ENCODE measurements around the gene ZNF318.

DNA sequence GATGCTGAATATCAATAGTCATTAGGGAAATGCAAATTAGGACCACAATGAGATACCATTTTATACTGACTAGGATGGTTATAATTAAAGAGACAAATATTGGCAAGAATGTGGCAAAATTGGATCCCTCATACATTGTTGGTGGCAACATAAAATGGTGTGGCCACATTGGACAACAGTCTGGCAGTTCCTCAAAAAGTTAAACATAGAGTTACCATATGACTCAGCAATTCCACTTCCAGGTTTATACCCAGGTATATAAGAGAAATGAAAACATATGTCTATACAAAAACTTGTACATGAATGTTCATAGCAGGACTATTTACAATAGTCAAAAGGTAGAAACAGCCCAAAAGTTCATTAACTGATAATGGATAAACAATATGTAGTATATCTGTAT, 58.8 kb downstream of the ZNF318 start:
- TF ChIP-seq, protein P1, sequence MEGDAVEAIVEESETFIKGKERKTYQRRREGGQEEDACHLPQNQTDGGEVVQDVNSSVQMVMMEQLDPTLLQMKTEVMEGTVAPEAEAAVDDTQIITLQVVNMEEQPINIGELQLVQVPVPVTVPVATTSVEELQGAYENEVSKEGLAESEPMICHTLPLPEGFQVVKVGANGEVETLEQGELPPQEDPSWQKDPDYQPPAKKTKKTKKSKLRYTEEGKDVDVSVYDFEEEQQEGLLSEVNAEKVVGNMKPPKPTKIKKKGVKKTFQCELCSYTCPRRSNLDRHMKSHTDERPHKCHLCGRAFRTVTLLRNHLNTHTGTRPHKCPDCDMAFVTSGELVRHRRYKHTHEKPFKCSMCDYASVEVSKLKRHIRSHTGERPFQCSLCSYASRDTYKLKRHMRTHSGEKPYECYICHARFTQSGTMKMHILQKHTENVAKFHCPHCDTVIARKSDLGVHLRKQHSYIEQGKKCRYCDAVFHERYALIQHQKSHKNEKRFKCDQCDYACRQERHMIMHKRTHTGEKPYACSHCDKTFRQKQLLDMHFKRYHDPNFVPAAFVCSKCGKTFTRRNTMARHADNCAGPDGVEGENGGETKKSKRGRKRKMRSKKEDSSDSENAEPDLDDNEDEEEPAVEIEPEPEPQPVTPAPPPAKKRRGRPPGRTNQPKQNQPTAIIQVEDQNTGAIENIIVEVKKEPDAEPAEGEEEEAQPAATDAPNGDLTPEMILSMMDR (IDR thresholded peaks at IDR 0.05; ENCODE audit: poor library complexity, severe bottlenecking), result no peak
- no peak for TF ChIP-seq TAF1 (IDR thresholded peaks at IDR 0.05; ENCODE audit: low read depth)
- TF ChIP-seq POLR2AphosphoS5 (IDR thresholded peaks at IDR 0.05), result no peak
- TF ChIP-seq EP300 (conservative IDR thresholded peaks at IDR 0.05; ENCODE audit: poor library complexity, severe bottlenecking), result no peak
- no peak for TF ChIP-seq RAD21 (conservative IDR thresholded peaks at IDR 0.05)
- TF ChIP-seq, protein P2, sequence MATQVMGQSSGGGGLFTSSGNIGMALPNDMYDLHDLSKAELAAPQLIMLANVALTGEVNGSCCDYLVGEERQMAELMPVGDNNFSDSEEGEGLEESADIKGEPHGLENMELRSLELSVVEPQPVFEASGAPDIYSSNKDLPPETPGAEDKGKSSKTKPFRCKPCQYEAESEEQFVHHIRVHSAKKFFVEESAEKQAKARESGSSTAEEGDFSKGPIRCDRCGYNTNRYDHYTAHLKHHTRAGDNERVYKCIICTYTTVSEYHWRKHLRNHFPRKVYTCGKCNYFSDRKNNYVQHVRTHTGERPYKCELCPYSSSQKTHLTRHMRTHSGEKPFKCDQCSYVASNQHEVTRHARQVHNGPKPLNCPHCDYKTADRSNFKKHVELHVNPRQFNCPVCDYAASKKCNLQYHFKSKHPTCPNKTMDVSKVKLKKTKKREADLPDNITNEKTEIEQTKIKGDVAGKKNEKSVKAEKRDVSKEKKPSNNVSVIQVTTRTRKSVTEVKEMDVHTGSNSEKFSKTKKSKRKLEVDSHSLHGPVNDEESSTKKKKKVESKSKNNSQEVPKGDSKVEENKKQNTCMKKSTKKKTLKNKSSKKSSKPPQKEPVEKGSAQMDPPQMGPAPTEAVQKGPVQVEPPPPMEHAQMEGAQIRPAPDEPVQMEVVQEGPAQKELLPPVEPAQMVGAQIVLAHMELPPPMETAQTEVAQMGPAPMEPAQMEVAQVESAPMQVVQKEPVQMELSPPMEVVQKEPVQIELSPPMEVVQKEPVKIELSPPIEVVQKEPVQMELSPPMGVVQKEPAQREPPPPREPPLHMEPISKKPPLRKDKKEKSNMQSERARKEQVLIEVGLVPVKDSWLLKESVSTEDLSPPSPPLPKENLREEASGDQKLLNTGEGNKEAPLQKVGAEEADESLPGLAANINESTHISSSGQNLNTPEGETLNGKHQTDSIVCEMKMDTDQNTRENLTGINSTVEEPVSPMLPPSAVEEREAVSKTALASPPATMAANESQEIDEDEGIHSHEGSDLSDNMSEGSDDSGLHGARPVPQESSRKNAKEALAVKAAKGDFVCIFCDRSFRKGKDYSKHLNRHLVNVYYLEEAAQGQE (IDR thresholded peaks at IDR 0.05; ENCODE audit: borderline replicate concordance), result no peak
- TF ChIP-seq EZH2 (IDR thresholded peaks at IDR 0.05; ENCODE audit: borderline replicate concordance, insufficient read depth, low read length, poor library complexity, severe bottlenecking), result no peak
- TF ChIP-seq SMC3 (conservative IDR thresholded peaks at IDR 0.05; ENCODE audit: poor library complexity), result no peak
- no peak for TF ChIP-seq MXI1 (conservative IDR thresholded peaks at IDR 0.05; ENCODE audit: poor library complexity, severe bottlenecking)

Data from neural cell (in vitro differentiated cells).